Loucy (cell line): ENCODE data around the gene CNTNAP2.

ENCODE experiments used
- H2AFZ ChIP-seq: fragments of 200-600 bp; sonication (generic); 2 replicates; pipeline ENCODE4 v1.6.0; 2016; ENCODE audit warnings: antibody characterized with exemption, mild to moderate bottlenecking, low read length, moderate library complexity
- H3F3A ChIP-seq: fragments of 200-600 bp; 2 replicates; pipeline ENCODE4 v1.6.0; 2016; ENCODE audit warnings: antibody characterized with exemption, low read depth, mild to moderate bottlenecking
- H3K27me3 ChIP-seq: fragments of 200-600 bp; sonication (generic); 2 replicates; pipeline ENCODE4 v1.6.1; 2014; ENCODE audit warnings: low read length, mild to moderate bottlenecking; ENCODE audit not compliant: insufficient read depth, poor library complexity, severe bottlenecking
- H3K36me3 ChIP-seq: fragments of 200-600 bp; sonication (generic); 2 replicates; pipeline ENCODE4 v1.6.1; 2016; ENCODE audit warnings: low read length; ENCODE audit not compliant: insufficient read depth
- H3K4me1 ChIP-seq: fragments of 200-600 bp; sonication (generic); 2 replicates; pipeline ENCODE4 v1.5.1; 2014; ENCODE audit warnings: low read length, mild to moderate bottlenecking; ENCODE audit not compliant: insufficient read depth, poor library complexity, severe bottlenecking
- H3K4me2 ChIP-seq: fragments of 200-600 bp; sonication (generic); 2 replicates; pipeline ENCODE4 v1.6.0; 2014; ENCODE audit warnings: antibody characterized with exemption, low read length, low read depth, mild to moderate bottlenecking; ENCODE audit not compliant: poor library complexity, severe bottlenecking
- H3K4me3 ChIP-seq: fragments of 200-600 bp; sonication (generic); 2 replicates; pipeline ENCODE4 v1.5.1; 2014; ENCODE audit warnings: low read length, mild to moderate bottlenecking, mixed read lengths; ENCODE audit not compliant: poor library complexity, severe bottlenecking
- H3K79me2 ChIP-seq: fragments of 200-600 bp; sonication (generic); 2 replicates; pipeline ENCODE4 v1.6.1; 2014; ENCODE audit warnings: low read length; ENCODE audit not compliant: insufficient read depth
- H3K9ac ChIP-seq: fragments of 200-600 bp; sonication (generic); 2 replicates; pipeline ENCODE4 v1.6.0; 2014; ENCODE audit warnings: mild to moderate bottlenecking, low read depth, low read length, moderate library complexity; ENCODE audit not compliant: poor library complexity, severe bottlenecking
- H3K9me2 ChIP-seq: fragments of 200-600 bp; sonication (generic); replicated peaks from 2 replicates; pipeline ENCODE4 v1.6.1; 2016; ENCODE audit warnings: low read depth, low read length, mixed read lengths
- H3K9me3 ChIP-seq: fragments of 200-600 bp; sonication (generic); 2 replicates; pipeline ENCODE4 v1.6.1; 2014; ENCODE audit warnings: mild to moderate bottlenecking, antibody characterized with exemption, low read length, low read depth; ENCODE audit not compliant: insufficient read depth
- H4K20me1 ChIP-seq: fragments of 200-600 bp; sonication (generic); 2 replicates; pipeline ENCODE4 v1.6.0; 2014; ENCODE audit warnings: antibody characterized with exemption, low read length, mild to moderate bottlenecking; ENCODE audit not compliant: insufficient read depth, poor library complexity, severe bottlenecking
- CTCF ChIP-seq: fragments of 200-600 bp; sonication (generic); conservative IDR thresholded peaks from 2 replicates; pipeline ENCODE4 v1.5.1; 2014; ENCODE audit warnings: mild to moderate bottlenecking, antibody characterized with exemption, low read length
- EZH2phosphoT487 ChIP-seq: fragments of 200-600 bp; IDR thresholded peaks from 2 replicates; pipeline ENCODE4 v1.6.1; 2018; ENCODE audit warnings: antibody characterized with exemption, mild to moderate bottlenecking, moderate library complexity, borderline replicate concordance

The CNTNAP2 gene

GRCh38 chr7:148435715-148436114 lies 2319.1 kb downstream of the CNTNAP2 start:
- Histone ChIP-seq H3K9me2 (no peaks in the 10 kb centered on the region), H3K36me3 (no peaks in the 10 kb centered on the region), H3K4me2 (no peak overlapping the region), H3K9ac (no peak overlapping the region), H4K20me1 (no peaks in the 10 kb centered on the region), H3F3A (no peaks in the 10 kb centered on the region), H3K4me3 (no peak overlapping the region), H3K27me3 (no peaks in the 10 kb centered on the region), H3K9me3 (no peaks in the 10 kb centered on the region), H3K4me1 (no peaks in the 10 kb centered on the region), H2AFZ (no peak overlapping the region), H3K79me2 (no peaks in the 10 kb centered on the region)
- TF ChIP-seq CTCF (no peak), EZH2phosphoT487 (no peak)

GRCh38 chr7:148436135-148436534 lies 2319.5 kb downstream of the CNTNAP2 start:
- no peaks in the 10 kb centered on the region for H3K36me3 ChIP-seq
- no peaks in the 10 kb centered on the region for H3K79me2 ChIP-seq
- H2AFZ ChIP-seq: no peak overlapping the region
- no peak overlapping the region for H3K4me2 ChIP-seq
- TF ChIP-seq EZH2phosphoT487 (no peak), CTCF (no peak)
- no peaks in the 10 kb centered on the region for H3K9me3 ChIP-seq
- H3K4me3 ChIP-seq: no peak overlapping the region
- no peaks in the 10 kb centered on the region for H3K4me1 ChIP-seq
- H3K27me3 ChIP-seq: no peaks in the 10 kb centered on the region
- no peaks in the 10 kb centered on the region for H3F3A ChIP-seq
- no peak overlapping the region for H3K9ac ChIP-seq
- no peaks in the 10 kb centered on the region for H3K9me2 ChIP-seq
- no peaks in the 10 kb centered on the region for H4K20me1 ChIP-seq

- Histone ChIP-seq H3K9me2 (no peaks in the 10 kb centered on the region), H3K36me3 (no peaks in the 10 kb centered on the region), H3K9ac (no peak overlapping the region), H3K79me2 (no peaks in the 10 kb centered on the region), H4K20me1 (no peaks in the 10 kb centered on the region), H2AFZ (no peak overlapping the region), H3K9me3 (no peaks in the 10 kb centered on the region), H3K4me3 (no peak overlapping the region), H3K27me3 (no peaks in the 10 kb centered on the region), H3K4me2 (no peak overlapping the region), H3K4me1 (no peaks in the 10 kb centered on the region), H3F3A (no peaks in the 10 kb centered on the region)
- no peak for TF ChIP-seq EZH2phosphoT487
- no peak for TF ChIP-seq CTCF
These were observed 2320.0 kb downstream of the CNTNAP2 start for GRCh38 chr7:148436571-148436970.
